K562 (cell line): ENCODE measurements around the gene TAF1A. TPM values are rescaled to one million over a fixed set of nuclear protein-coding genes. Genes with fewer than 3 reads are reported as not detected.

Source experiments
- CBX3 ChIP-seq, 2 experiments: IDR thresholded peaks; 1 replicate in 1 of 2; 2 replicates in 1 of 2; pipeline ENCODE4 v1.6.1; 2012; ENCODE audit warnings: inconsistent platforms in 2 of 2, low read length in 2 of 2, borderline replicate concordance in 1 of 2, control low read depth in 1 of 2
- CSDE1 ChIP-seq, 2 experiments: fragments of 450-650 bp; IDR thresholded peaks; 2 replicates each; pipeline ENCODE4 v1.6.1; 2016; ENCODE audit warnings: mild to moderate bottlenecking in 1 of 2
- ETV5 ChIP-seq: sonication (generic); formaldehyde crosslinking; IDR thresholded peaks from 2 replicates; pipeline ENCODE4 v1.4.0; 2020; ENCODE audit warnings: low read depth, mild to moderate bottlenecking, missing genetic modification reagents
- FOXA3 ChIP-seq, 2 experiments: fragments of 450-650 bp in 1 of 2; sonication (generic) in 1 of 2; formaldehyde crosslinking; IDR thresholded peaks in 1 of 2; conservative IDR thresholded peaks in 1 of 2; 2 replicates each; pipeline versions ENCODE4 v1.4.0 to v1.8.0; 2020 to 2022; ENCODE audit warnings: mild to moderate bottlenecking in 2 of 2, missing genetic modification reagents in 1 of 2
- RBM15 ChIP-seq: fragments of 200-400 bp; formaldehyde crosslinking; IDR thresholded peaks from 2 replicates; pipeline ENCODE4 v1.6.1; 2018; ENCODE audit warnings: mild to moderate bottlenecking, low read length, moderate library complexity; ENCODE audit not compliant: insufficient read depth
- RBM34 ChIP-seq: fragments of 200-400 bp; formaldehyde crosslinking; IDR thresholded peaks from 2 replicates; pipeline ENCODE4 v1.6.1; 2018; ENCODE audit warnings: low read length, borderline replicate concordance; ENCODE audit not compliant: insufficient read depth
- polyA plus RNA-seq, 8 experiments: library from polyadenylated mRNA; depleted of rRNA in 4 of 8; stranded (reverse) in 5 of 8; unstranded in 3 of 8; fragments of >200 nt; fragmentation: Nextera tagmentation in 2 of 8; fragmentation: Illumina TruSeq in 1 of 8; extraction: Ambion mirVana in 2 of 8; extraction: Trizol in 1 of 8; gene quantifications; 2 replicates each; pipeline versions ENCODE4 v1.2.1 to v1.2.3, GENCODE V29; 2011 to 2014; ENCODE audit warnings: inconsistent platforms in 1 of 8, missing spikeins in 1 of 8
- total RNA-seq, 7 experiments: library from RNA; depleted of rRNA in 6 of 7; stranded (reverse); fragments of >200 nt in 6 of 7; fragmentation: Illumina TruSeq in 2 of 7; extraction: Trizol in 2 of 7; gene quantifications; 2 replicates each; pipeline versions ENCODE4 v1.2.1 to v1.2.3, GENCODE V29; 2011 to 2021; ENCODE audit warnings: low replicate concordance in 1 of 7
- TF ChIP-seq, protein P1 (sequence below): sonication (generic); formaldehyde crosslinking; IDR thresholded peaks from 2 replicates; pipeline ENCODE4 v1.5.0; 2020; ENCODE audit warnings: missing genetic modification reagents

Gene TAF1A
- total and polyA plus RNA-seq, 9 of the 15 experiments (the other 6 are each of a cell fraction or from before 2014, with no cell fraction given): 17.8 to 36.8 (median 25.3) TPM

DNA sequence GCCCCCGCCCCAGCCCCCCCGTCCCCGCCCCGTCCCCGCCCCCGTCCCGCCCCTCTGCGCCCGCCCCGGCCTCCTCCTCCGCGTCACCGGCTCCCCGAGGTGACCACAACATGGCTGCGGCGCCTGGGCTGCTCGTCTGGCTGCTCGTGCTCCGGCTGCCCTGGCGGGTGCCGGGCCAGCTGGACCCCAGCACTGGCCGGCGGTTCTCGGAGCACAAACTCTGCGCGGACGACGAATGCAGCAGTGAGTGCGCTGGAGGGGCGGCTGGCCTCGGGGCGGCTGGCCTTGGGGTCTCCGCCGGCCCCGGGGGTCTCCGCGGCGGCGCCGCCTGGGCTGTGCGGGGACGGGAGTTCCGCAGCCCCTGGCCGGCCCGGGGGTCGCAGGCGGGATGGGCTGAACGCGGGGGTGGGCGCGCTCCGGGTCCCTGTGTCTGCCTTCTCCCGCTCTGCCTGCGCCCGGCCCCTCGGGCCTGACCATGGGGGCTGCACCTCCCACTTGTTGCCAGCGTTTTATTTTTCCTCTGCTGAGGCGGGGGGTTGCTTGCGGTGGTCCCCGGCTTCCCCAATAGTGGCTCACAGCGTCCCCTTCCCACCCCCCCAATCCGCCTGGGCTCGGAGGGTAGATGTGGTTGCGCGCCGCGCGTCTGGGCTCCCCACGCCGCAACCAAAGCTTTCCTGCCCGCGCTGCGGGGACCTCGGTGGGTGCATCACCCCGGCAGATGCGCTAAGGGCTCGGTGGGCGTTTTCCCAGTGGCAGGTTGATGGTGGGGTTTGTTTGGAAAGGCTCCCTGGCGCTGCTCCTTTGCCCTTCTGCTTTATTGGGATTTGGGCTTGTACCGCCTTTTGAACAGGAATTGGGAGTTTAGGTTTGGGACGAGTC is 28.5 kb upstream of the TAF1A start, which contains the start of gene MIA3 (continued):
- TF ChIP-seq, protein P1, sequence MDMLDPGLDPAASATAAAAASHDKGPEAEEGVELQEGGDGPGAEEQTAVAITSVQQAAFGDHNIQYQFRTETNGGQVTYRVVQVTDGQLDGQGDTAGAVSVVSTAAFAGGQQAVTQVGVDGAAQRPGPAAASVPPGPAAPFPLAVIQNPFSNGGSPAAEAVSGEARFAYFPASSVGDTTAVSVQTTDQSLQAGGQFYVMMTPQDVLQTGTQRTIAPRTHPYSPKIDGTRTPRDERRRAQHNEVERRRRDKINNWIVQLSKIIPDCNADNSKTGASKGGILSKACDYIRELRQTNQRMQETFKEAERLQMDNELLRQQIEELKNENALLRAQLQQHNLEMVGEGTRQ (CRISPR knock-in tag): no peak
- no peak for TF ChIP-seq RBM34
- TF ChIP-seq ETV5: no peak
- TF ChIP-seq FOXA3 (CRISPR knock-in tag; conservative IDR thresholded peaks at IDR 0.05 in 1 of 2, IDR thresholded peaks at IDR 0.05 in 1 of 2): peak in 1 of 2 experiments; percentile 45; a peak in 1 of 4 replicates
- no peak for TF ChIP-seq CSDE1 (IDR thresholded peaks at IDR 0.05)
- no peak for TF ChIP-seq RBM15
- 0 out of 3 replicates have a peak, but pooled peaks of 1 of the 2 experiments have one; percentile 6 for TF ChIP-seq CBX3 (IDR thresholded peaks at IDR 0.05; ENCODE audit: borderline replicate concordance in 1 of 2, low read length in 2 of 2)
